CD14-positive monocyte (primary cell): ENCODE data around the gene SH3RF3. TPM values are rescaled to one million over a fixed set of nuclear protein-coding genes. Genes with fewer than 3 reads are reported as not detected.

Source experiments
- DNase-seq, 3 donors: peaks; one replicate each; pipeline ENCODE4 v3.0.0-alpha.2; 2011 to 2022
- H2AFZ ChIP-seq: 2 replicates; pipeline ENCODE4 v1.6.0; 2012; ENCODE audit warnings: mild to moderate bottlenecking, low read depth, low read length, inconsistent platforms; ENCODE audit not compliant: insufficient read depth, poor library complexity, severe bottlenecking
- H3K27ac ChIP-seq, 2 donors: 1 replicate in 1 of 2; 2 replicates in 1 of 2; pipeline ENCODE4 v1.5.1; 2012 to 2013; ENCODE audit warnings: low read length in 2 of 2, control low read depth in 1 of 2, inconsistent platforms in 1 of 2, low read depth in 1 of 2, mild to moderate bottlenecking in 1 of 2
- H3K27me3 ChIP-seq, 2 donors: one replicate each; pipeline versions ENCODE4 v1.6.0 to v1.6.1; 2011 to 2013; ENCODE audit warnings: low read length in 2 of 2; ENCODE audit not compliant: control insufficient read depth in 2 of 2, insufficient read depth in 2 of 2
- H3K36me3 ChIP-seq, 2 donors: replicated peaks in 1 of 2; 1 replicate in 1 of 2; 2 replicates in 1 of 2; pipeline versions ENCODE4 v1.5.1 to v1.6.1; 2012 to 2013; ENCODE audit warnings: low read length in 2 of 2, control low read depth in 1 of 2, inconsistent platforms in 1 of 2, mild to moderate bottlenecking in 1 of 2; ENCODE audit not compliant: insufficient read depth in 2 of 2, control insufficient read depth in 1 of 2
- H3K4me1 ChIP-seq, 2 donors: 1 replicate in 1 of 2; 2 replicates in 1 of 2; pipeline versions ENCODE4 v1.5.1 to v1.6.1; 2012 to 2013; ENCODE audit warnings: low read length in 2 of 2, control low read depth in 1 of 2, inconsistent platforms in 1 of 2, mild to moderate bottlenecking in 1 of 2, moderate library complexity in 1 of 2; ENCODE audit not compliant: insufficient read depth in 2 of 2, control insufficient read depth in 1 of 2
- H3K4me2 ChIP-seq: replicated peaks from 2 replicates; pipeline ENCODE3; 2012; ENCODE audit warnings: low read length, moderate library complexity, mild to moderate bottlenecking; ENCODE audit not compliant: poor library complexity, severe bottlenecking; ENCODE audit errors: extremely low read depth
- H3K4me3 ChIP-seq, 3 experiments: fragments of 200-600 bp in 1 of 3; sonication (generic) in 1 of 3; replicated peaks in 1 of 3; 1 replicate in 2 of 3; 2 replicates in 1 of 3; pipeline ENCODE4 v1.5.1; 2011 to 2013; ENCODE audit warnings: low read length in 3 of 3, mild to moderate bottlenecking in 3 of 3, control low read depth in 2 of 3, low read depth in 2 of 3, inconsistent platforms in 1 of 3, moderate library complexity in 1 of 3
- H3K79me2 ChIP-seq: 2 replicates; pipeline ENCODE4 v1.6.0; 2012; ENCODE audit warnings: mild to moderate bottlenecking, control low read depth, inconsistent platforms, low read length, moderate library complexity; ENCODE audit not compliant: insufficient read depth
- H3K9ac ChIP-seq: 2 replicates; pipeline ENCODE4 v1.6.0; 2017; ENCODE audit warnings: low read length, mild to moderate bottlenecking; ENCODE audit not compliant: insufficient read depth, poor library complexity, severe bottlenecking
- H3K9me3 ChIP-seq, 2 donors: replicated peaks in 1 of 2; 1 replicate in 1 of 2; 2 replicates in 1 of 2; pipeline versions ENCODE4 v1.5.1 to v1.6.1; 2012 to 2013; ENCODE audit warnings: low read length in 2 of 2, control low read depth in 1 of 2; ENCODE audit not compliant: control insufficient read depth in 1 of 2, insufficient read depth in 1 of 2
- H4K20me1 ChIP-seq: 2 replicates; pipeline ENCODE4 v1.6.0; 2012; ENCODE audit warnings: mild to moderate bottlenecking, low read length, control low read depth, moderate library complexity; ENCODE audit not compliant: insufficient read depth
- H3K27ac Mint-ChIP-seq, 7 donors: one replicate each; pipeline ENCODE4 v1.8.0; 2020; ENCODE audit warnings: mild to moderate bottlenecking in 7 of 7, mixed read lengths in 7 of 7, moderate library complexity in 6 of 7, inconsistent platforms in 2 of 7
- H3K27me3 Mint-ChIP-seq, 3 donors: one replicate each; pipeline ENCODE4 v1.8.0; 2021 to 2022; ENCODE audit warnings: low read depth in 3 of 3, mild to moderate bottlenecking in 3 of 3, mixed read lengths in 3 of 3, moderate library complexity in 3 of 3, inconsistent platforms in 1 of 3
- H3K36me3 Mint-ChIP-seq, 2 donors: one replicate each; pipeline ENCODE4 v1.8.0; 2020; ENCODE audit warnings: mixed read lengths in 2 of 2, inconsistent platforms in 1 of 2, mild to moderate bottlenecking in 1 of 2
- H3K4me1 Mint-ChIP-seq: one replicate; pipeline ENCODE4 v1.8.0; 2020; ENCODE audit warnings: mild to moderate bottlenecking, mixed read lengths
- H3K4me3 Mint-ChIP-seq, 2 donors: one replicate each; pipeline ENCODE4 v1.8.0; 2020; ENCODE audit warnings: mild to moderate bottlenecking in 2 of 2, mixed read lengths in 2 of 2, moderate library complexity in 1 of 2
- H3K9me3 Mint-ChIP-seq, 7 donors: one replicate each; pipeline ENCODE4 v1.8.0; 2020 to 2022; ENCODE audit warnings: mixed read lengths in 7 of 7, mild to moderate bottlenecking in 6 of 7, moderate library complexity in 6 of 7, inconsistent platforms in 2 of 7
- CTCF ChIP-seq: fragments of 200-600 bp; IDR thresholded peaks from one replicate; pipeline ENCODE4 v1.8.0; 2022; ENCODE audit warnings: antibody characterized with exemption, mild to moderate bottlenecking
- WGBS: methylation state at CpG from one replicate; pipeline ENCODE4 v1.1.5; 2013; ENCODE audit warnings: missing lambda C conversion rate; ENCODE audit not compliant: insufficient coverage; 5-methylcytosine and 5-hydroxymethylcytosine counted together
- intact Hi-C, 2 donors: fragments of 100-400 bp; cut with micrococcal nuclease; formaldehyde crosslinking; loops; one replicate each; pipeline versions ENCODE4 v1.15.0 to v1.15.1; 2023
- polyA plus RNA-seq, 3 donors: library from polyadenylated mRNA; depleted of rRNA in 1 of 3; unstranded in 2 of 3; stranded (reverse) in 1 of 3; fragments of 300-500 nt in 2 of 3; fragments of >200 nt in 1 of 3; fragmentation: Illumina TruSeq in 2 of 3; gene quantifications; 1 replicate in 2 of 3; 2 replicates in 1 of 3; pipeline ENCODE4 v1.2.3, GENCODE V29; 2012 to 2021

The SH3RF3 gene
- polyA plus RNA-seq, 3 donors: 0.25 to 0.75 (median 0.34) TPM

DNA sequence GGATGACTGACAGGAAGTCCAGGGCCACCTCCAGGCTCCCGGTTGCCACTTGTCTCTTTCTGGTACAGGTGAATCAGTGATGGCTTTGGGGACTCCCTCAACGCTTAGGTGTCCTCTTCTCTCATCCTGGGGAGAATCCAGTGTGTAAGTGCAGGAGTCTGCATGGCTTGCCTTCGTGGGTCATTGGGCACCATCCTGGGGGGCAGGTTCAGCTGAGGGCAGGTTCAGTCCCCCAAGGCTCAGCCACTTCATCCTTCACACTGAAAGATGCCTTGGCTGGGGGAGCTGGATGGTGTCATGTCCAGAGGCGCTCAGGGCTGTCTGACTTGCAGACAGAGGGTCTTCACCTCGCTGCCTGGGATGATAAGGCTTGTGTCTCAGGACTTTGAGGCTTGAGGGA, 29.2 kb downstream of the SH3RF3 start:
- Histone ChIP-seq H3K27me3 (no peaks in the 10 kb centered on the region), H3K9ac (no peak overlapping the region), H3K36me3 (no peaks in the 10 kb centered on the region), H3K4me3 (no peak overlapping the region), H3K9me3 (no peaks in the 10 kb centered on the region), H3K79me2 (no peaks in the 10 kb centered on the region), H3K4me1 (no peaks in the 10 kb centered on the region), H2AFZ (no peak overlapping the region), H4K20me1 (peaks cover 3% of the 10 kb centered on the region), H3K4me2 (no peak overlapping the region), H3K27ac (no peak overlapping the region)
- Mint-ChIP-seq H3K9me3 (no peaks in the 10 kb centered on the region), H3K27ac (peak overlapping the region in 1 of 7 donors; percentile 59), H3K4me1 (peaks cover 6% of the 10 kb centered on the region), H3K4me3 (no peak overlapping the region), H3K36me3 (no peaks in the 10 kb centered on the region), H3K27me3 (peaks cover 3 to 15% (median 9%) of the 10 kb centered on the region in 3 donors)
- intact Hi-C loops: no loop called here
- no peak for TF ChIP-seq CTCF
- WGBS: 100% methylated on average over 4 of the region's 5 CpGs
- DNase-seq: no peak

- no peak overlapping the region for H3K27ac ChIP-seq
- no peaks in the 10 kb centered on the region for H3K79me2 ChIP-seq
- no peak for TF ChIP-seq CTCF
- peaks cover 0 to 1% of the 10 kb centered on the region in 2 donors for H3K4me1 ChIP-seq
- H3K36me3 ChIP-seq: no peaks in the 10 kb centered on the region
- H3K9me3 Mint-ChIP-seq: no peaks in the 10 kb centered on the region
- intact Hi-C loops: no loop called here
- H3K27me3 Mint-ChIP-seq: peaks cover 3 to 15% (median 9%) of the 10 kb centered on the region in 3 donors
- H2AFZ ChIP-seq: no peak overlapping the region
- H3K4me1 Mint-ChIP-seq: peaks cover 6% of the 10 kb centered on the region
- no peak overlapping the region for H3K4me3 Mint-ChIP-seq
- H4K20me1 ChIP-seq: peaks cover under 1% of the 10 kb centered on the region
- H3K4me2 ChIP-seq: no peak overlapping the region
- no peak overlapping the region for H3K27ac Mint-ChIP-seq
- DNase-seq: no peak
- H3K27me3 ChIP-seq: no peaks in the 10 kb centered on the region
- H3K9me3 ChIP-seq: no peaks in the 10 kb centered on the region
- 93% methylated on average over 13 of the region's 13 CpGs for WGBS
- no peak overlapping the region for H3K9ac ChIP-seq
- no peaks in the 10 kb centered on the region for H3K36me3 Mint-ChIP-seq
- no peak overlapping the region for H3K4me3 ChIP-seq
Observed at GRCh38 chr2:109159096-109159495, 30.1 kb downstream of the SH3RF3 start.
